ENCODE measurements around the gene ZNF599.

Gene ZNF599

GRCh38 chr19:34757441-34757840 lies 15.6 kb downstream of the ZNF599 start:
- H3K4me1 ChIP-seq (ENCODE audit: control insufficient read depth, insufficient read depth, low read length, poor library complexity, severe bottlenecking), result no peaks in the 10 kb centered on the region
- H3K36me3 ChIP-seq (ENCODE audit: control insufficient read depth, insufficient read depth, low read length), result peaks cover 5% of the 10 kb centered on the region
- H3K27me3 ChIP-seq (replicated peaks; ENCODE audit: control insufficient read depth, insufficient read depth, low read length, poor library complexity, severe bottlenecking), result no peaks in the 10 kb centered on the region
- H3K9me3 ChIP-seq (ENCODE audit: control insufficient read depth, low read length), result peaks cover 42% of the 10 kb centered on the region
- H3K4me3 ChIP-seq (ENCODE audit: insufficient read depth, low read depth, low read length, poor library complexity, severe bottlenecking), result no peak overlapping the region
- H3K27ac ChIP-seq (ENCODE audit: insufficient read depth, low read length, poor library complexity, severe bottlenecking), result no peak overlapping the region
- DNase-seq, result no peak

DNA sequence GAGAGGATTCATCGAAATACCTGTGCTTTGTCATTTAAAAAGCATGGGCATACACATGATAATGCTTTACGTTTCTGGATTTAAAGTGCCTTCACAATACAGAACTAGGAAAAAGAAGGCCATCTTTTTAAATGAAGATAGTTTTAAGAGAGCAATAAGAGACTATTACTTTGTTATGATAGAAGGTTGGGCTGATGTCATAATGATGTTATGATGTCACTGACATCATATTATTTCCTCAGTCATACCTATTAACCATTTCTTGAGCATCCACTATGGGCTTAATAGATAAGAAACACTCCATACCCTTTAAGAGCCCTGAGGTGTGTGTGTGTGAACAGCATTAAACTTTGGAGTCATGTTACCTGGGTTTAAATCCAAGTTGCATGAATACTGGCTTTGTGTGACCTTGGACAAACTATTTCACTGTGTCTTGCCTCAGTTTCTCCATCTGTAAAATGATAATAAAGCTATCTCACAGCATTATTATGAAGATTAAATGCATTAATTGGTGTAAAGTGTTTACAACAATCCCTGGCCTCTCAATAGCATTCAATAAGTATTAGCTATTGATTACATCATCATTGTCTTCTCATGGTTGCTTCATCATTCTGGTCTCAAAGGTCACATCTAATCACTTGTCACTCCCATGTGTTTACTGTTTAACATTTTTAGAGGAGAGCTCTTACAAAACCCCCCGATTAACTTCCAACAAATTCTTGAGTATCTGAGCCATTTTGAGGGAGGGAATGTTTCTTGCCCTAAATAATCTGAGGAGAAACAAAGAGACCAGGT lies 27.9 kb downstream of the ZNF599 start:
- Histone ChIP-seq H3K9me3 (ENCODE audit: control insufficient read depth, low read length) (peaks cover 21% of the 10 kb centered on the region), H3K4me1 (ENCODE audit: control insufficient read depth, insufficient read depth, low read length, poor library complexity, severe bottlenecking) (no peaks in the 10 kb centered on the region), H3K4me3 (ENCODE audit: insufficient read depth, low read depth, low read length, poor library complexity, severe bottlenecking) (no peak overlapping the region), H3K27ac (ENCODE audit: insufficient read depth, low read length, poor library complexity, severe bottlenecking) (no peak overlapping the region), H3K27me3 (replicated peaks; ENCODE audit: control insufficient read depth, insufficient read depth, low read length, poor library complexity, severe bottlenecking) (no peaks in the 10 kb centered on the region), H3K36me3 (ENCODE audit: control insufficient read depth, insufficient read depth, low read length) (peaks cover 6% of the 10 kb centered on the region)
- DNase-seq, result no peak

DNA sequence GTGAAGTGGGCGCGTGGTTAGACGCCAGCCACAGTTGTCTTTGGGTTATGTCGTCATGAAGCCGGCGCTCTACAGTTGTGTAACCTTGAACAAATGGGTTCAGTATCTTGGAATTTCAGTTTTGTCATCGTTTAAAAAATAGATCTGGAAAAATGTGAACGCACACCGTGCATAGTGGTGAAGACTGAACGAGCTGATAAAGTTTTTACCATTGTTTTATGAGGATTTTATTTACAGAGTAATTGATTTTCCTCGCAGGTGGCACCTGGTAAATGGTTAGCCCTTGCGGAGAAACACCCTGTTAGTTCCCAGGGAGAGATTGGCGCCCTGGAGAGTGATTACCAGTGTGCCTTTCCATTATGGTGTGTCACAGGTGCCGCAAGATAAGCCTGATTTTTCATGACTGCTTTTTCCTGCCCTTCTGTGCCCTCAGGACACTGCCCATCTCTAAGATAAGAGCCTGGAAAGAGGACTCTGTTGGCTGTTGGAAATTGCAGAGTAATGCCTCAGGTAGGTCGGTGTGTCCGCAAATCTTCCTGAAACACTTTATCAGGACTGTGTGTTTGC lies 38.4 kb downstream of the ZNF599 start:
- H3K27me3 ChIP-seq (replicated peaks; ENCODE audit: control insufficient read depth, insufficient read depth, low read length, poor library complexity, severe bottlenecking), result no peaks in the 10 kb centered on the region

DNA sequence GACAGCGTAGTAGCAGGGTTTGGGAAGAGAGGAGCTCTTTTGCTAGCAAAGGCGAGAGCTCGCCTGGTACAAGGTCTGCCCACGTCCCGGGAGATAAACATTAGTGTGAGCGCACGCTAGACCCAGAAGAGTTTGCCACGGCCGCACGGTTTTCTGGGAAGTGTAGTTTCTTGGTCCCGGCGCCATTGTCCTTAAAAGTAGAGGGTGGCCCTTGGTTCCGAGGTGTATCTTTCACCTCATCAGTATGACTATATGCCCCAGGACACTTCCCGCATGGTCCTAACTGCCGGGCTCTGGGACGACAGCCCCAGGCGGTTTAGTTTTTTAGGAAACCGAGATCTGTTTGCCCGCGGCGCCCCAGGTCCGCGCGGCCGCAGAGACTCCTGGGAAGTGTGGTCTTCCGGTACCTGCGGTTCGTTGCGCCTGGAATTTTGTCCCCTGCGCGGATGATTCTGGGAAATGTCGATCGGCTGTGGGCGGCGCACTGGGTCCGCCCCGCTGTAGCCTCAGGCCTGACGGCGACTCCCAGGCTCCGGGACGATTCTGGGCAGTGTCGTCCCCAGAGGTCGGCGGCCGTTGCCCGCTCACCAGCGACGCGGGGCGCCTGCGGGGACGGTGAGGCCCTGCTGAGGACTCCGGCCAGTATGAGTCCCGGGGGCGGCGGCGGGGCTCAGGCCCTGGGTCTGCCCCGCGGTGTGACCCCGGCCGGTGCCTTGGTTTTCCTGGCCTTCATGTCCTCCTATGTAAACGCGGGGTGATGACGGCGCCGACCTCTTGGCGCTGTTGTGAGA lies 39.1 kb downstream of the ZNF599 start, which contains the start of gene ZNF181:
Gene ZNF181 (plus strand): TSS at position 498 of the 791 bp plus-strand sequence. CDS start 795 bp downstream, outside the sequence.
- Histone ChIP-seq H3K36me3 (ENCODE audit: control insufficient read depth, insufficient read depth, low read length) (peaks cover 6% of the 10 kb centered on the region), H3K27me3 (replicated peaks; ENCODE audit: control insufficient read depth, insufficient read depth, low read length, poor library complexity, severe bottlenecking) (no peaks in the 10 kb centered on the region), H3K9me3 (ENCODE audit: control insufficient read depth, low read length) (peaks cover 5% of the 10 kb centered on the region), H3K4me1 (ENCODE audit: control insufficient read depth, insufficient read depth, low read length, poor library complexity, severe bottlenecking) (peaks cover 5% of the 10 kb centered on the region), H3K4me3 (ENCODE audit: insufficient read depth, low read depth, low read length, poor library complexity, severe bottlenecking) (peak within 1 kb of the TSS; percentile 88), H3K27ac (ENCODE audit: insufficient read depth, low read length, poor library complexity, severe bottlenecking) (peak within 1 kb of the TSS; percentile 79)
- peak; percentile 49 to 67 (median 62) for DNase-seq

More for the DNA sequence above, 38.4 kb downstream of the ZNF599 start:
- H3K36me3 ChIP-seq (ENCODE audit: control insufficient read depth, insufficient read depth, low read length), result peaks cover 12% of the 10 kb centered on the region
- H3K27ac ChIP-seq (ENCODE audit: insufficient read depth, low read length, poor library complexity, severe bottlenecking), result peak overlapping the region; percentile 79
- DNase-seq, result peak in 1 of 3 donors; percentile 58
- H3K4me1 ChIP-seq (ENCODE audit: control insufficient read depth, insufficient read depth, low read length, poor library complexity, severe bottlenecking), result peaks cover 5% of the 10 kb centered on the region
- peak overlapping the region; percentile 88 for H3K4me3 ChIP-seq (ENCODE audit: insufficient read depth, low read depth, low read length, poor library complexity, severe bottlenecking)
- H3K9me3 ChIP-seq (ENCODE audit: control insufficient read depth, low read length), result peaks cover 6% of the 10 kb centered on the region

- no peaks in the 10 kb centered on the region for H3K9me3 ChIP-seq (ENCODE audit: control insufficient read depth, low read length)
- no peaks in the 10 kb centered on the region for H3K27me3 ChIP-seq (replicated peaks; ENCODE audit: control insufficient read depth, insufficient read depth, low read length, poor library complexity, severe bottlenecking)
- H3K27ac ChIP-seq (ENCODE audit: insufficient read depth, low read length, poor library complexity, severe bottlenecking), result peak overlapping the region; percentile 79
- H3K4me1 ChIP-seq (ENCODE audit: control insufficient read depth, insufficient read depth, low read length, poor library complexity, severe bottlenecking), result peaks cover 5% of the 10 kb centered on the region
- peak overlapping the region; percentile 88 for H3K4me3 ChIP-seq (ENCODE audit: insufficient read depth, low read depth, low read length, poor library complexity, severe bottlenecking)
- no peaks in the 10 kb centered on the region for H3K36me3 ChIP-seq (ENCODE audit: control insufficient read depth, insufficient read depth, low read length)
- peak in 2 of 3 donors; percentile 1 to 22 for DNase-seq
These were observed 39.7 kb downstream of the ZNF599 start for GRCh38 chr19:34733266-34733745.

DNA sequence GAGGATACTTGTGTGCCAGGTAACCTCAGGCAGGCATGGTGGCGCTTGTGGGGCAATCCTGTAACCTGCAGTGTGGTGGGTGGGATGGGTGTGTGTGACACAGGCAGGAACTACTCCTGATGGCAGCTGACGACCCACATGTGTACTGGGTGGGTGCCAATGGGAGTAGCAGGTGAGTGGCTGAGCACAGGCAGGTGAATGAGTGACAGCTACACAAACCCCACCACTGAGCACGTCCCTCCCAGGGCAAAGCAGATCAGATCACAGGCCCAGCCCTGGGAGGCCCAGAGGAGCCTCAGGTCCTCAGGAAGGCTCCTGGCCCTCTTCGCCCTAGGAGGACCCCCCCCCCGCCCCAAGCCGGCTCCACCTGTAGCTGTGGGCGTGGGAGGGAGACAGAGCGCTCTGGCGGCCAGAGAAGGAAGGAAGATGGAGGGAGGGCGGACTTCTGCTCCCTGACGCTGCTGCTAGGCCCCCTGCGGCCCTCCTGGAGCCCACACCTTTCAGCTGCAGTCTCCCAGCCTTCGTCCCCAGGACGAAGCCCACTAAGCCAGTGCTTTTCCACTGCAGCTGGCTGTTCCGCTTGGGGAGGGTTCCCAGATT lies 40.3 kb downstream of the ZNF599 start:
- Histone ChIP-seq H3K9me3 (ENCODE audit: control insufficient read depth, low read length) (no peaks in the 10 kb centered on the region), H3K4me1 (ENCODE audit: control insufficient read depth, insufficient read depth, low read length, poor library complexity, severe bottlenecking) (peaks cover 5% of the 10 kb centered on the region), H3K4me3 (ENCODE audit: insufficient read depth, low read depth, low read length, poor library complexity, severe bottlenecking) (no peak overlapping the region), H3K36me3 (ENCODE audit: control insufficient read depth, insufficient read depth, low read length) (no peaks in the 10 kb centered on the region), H3K27me3 (replicated peaks; ENCODE audit: control insufficient read depth, insufficient read depth, low read length, poor library complexity, severe bottlenecking) (no peaks in the 10 kb centered on the region), H3K27ac (ENCODE audit: insufficient read depth, low read length, poor library complexity, severe bottlenecking) (no peak overlapping the region)
- DNase-seq, result no peak

- Histone ChIP-seq H3K27me3 (replicated peaks; ENCODE audit: control insufficient read depth, insufficient read depth, low read length, poor library complexity, severe bottlenecking) (no peaks in the 10 kb centered on the region), H3K36me3 (ENCODE audit: control insufficient read depth, insufficient read depth, low read length) (no peaks in the 10 kb centered on the region), H3K27ac (ENCODE audit: insufficient read depth, low read length, poor library complexity, severe bottlenecking) (no peak overlapping the region), H3K9me3 (ENCODE audit: control insufficient read depth, low read length) (no peaks in the 10 kb centered on the region), H3K4me3 (ENCODE audit: insufficient read depth, low read depth, low read length, poor library complexity, severe bottlenecking) (no peak overlapping the region), H3K4me1 (ENCODE audit: control insufficient read depth, insufficient read depth, low read length, poor library complexity, severe bottlenecking) (peaks cover 5% of the 10 kb centered on the region)
- no peak for DNase-seq
These were observed 41.1 kb downstream of the ZNF599 start for GRCh38 chr19:34731964-34732363.

DNA sequence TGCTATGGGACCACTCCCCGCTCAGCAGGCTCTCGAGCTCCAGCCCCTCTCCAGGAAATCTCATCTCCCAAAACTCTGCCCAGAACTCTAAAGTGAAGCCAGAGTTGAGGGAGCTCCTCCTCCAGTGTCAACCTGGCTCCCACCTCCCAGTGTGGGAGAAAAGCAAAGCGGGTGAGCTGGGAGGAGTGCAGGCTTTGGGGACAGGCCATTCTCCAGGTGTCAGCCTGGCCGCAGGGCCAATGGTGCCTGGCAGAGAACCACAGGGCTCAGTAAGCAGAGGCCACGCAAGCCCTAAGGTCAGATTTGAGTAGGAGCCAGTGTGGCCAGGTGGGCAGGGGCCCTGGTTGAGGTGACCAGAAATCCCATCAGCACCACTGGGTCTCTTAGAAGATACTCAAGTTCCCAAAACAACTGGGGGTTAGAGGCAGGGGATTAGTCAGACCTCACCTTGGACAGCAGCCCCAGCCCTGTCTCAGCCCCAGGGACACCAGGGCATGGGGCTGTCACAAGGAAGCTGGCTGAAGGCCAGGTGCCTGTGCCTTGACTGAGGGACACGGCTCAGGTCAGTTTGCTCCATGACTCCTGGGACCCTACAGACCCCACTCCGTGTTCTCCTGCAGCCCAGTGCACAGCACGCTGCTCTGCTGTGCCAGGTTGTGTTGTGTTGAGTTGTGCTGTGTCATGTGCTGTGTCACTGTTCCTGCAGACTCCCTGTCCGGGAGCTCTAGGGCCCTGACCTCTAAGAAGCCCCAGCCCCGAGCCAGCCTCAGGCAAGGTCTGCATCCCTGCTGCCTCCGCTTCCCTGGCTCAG lies 41.8 kb downstream of the ZNF599 start:
- Histone ChIP-seq H3K4me3 (ENCODE audit: insufficient read depth, low read depth, low read length, poor library complexity, severe bottlenecking) (no peak overlapping the region), H3K4me1 (ENCODE audit: control insufficient read depth, insufficient read depth, low read length, poor library complexity, severe bottlenecking) (peaks cover 5% of the 10 kb centered on the region), H3K27me3 (replicated peaks; ENCODE audit: control insufficient read depth, insufficient read depth, low read length, poor library complexity, severe bottlenecking) (no peaks in the 10 kb centered on the region), H3K27ac (ENCODE audit: insufficient read depth, low read length, poor library complexity, severe bottlenecking) (no peak overlapping the region), H3K36me3 (ENCODE audit: control insufficient read depth, insufficient read depth, low read length) (no peaks in the 10 kb centered on the region), H3K9me3 (ENCODE audit: control insufficient read depth, low read length) (no peaks in the 10 kb centered on the region)
- no peak for DNase-seq

GRCh38 chr19:34725400-34725799 lies 47.6 kb downstream of the ZNF599 start:
- Histone ChIP-seq H3K9me3 (ENCODE audit: control insufficient read depth, low read length) (no peaks in the 10 kb centered on the region), H3K27me3 (replicated peaks; ENCODE audit: control insufficient read depth, insufficient read depth, low read length, poor library complexity, severe bottlenecking) (no peaks in the 10 kb centered on the region), H3K4me3 (ENCODE audit: insufficient read depth, low read depth, low read length, poor library complexity, severe bottlenecking) (no peak overlapping the region), H3K36me3 (ENCODE audit: control insufficient read depth, insufficient read depth, low read length) (no peaks in the 10 kb centered on the region), H3K27ac (ENCODE audit: insufficient read depth, low read length, poor library complexity, severe bottlenecking) (no peak overlapping the region), H3K4me1 (ENCODE audit: control insufficient read depth, insufficient read depth, low read length, poor library complexity, severe bottlenecking) (no peaks in the 10 kb centered on the region)
- DNase-seq, result no peak
